ENCODE results near the gene SLC1A7. TPM values are rescaled to one million over a fixed set of nuclear protein-coding genes. Genes with fewer than 3 reads are reported as not detected.

SLC1A7 gene
- total RNA-seq, 1 experiment from 2014 or later: not detected

GRCh38 chr1:53047737-53048736, 94.4 kb downstream of the SLC1A7 start:
- TF ChIP-seq POLR2AphosphoS5 (IDR thresholded peaks at IDR 0.05; ENCODE audit: low read depth, low read length) (no peak), CEBPB (IDR thresholded peaks at IDR 0.05; ENCODE audit: low read depth) (no peak), POLR2A (IDR thresholded peaks at IDR 0.05; ENCODE audit: borderline replicate concordance, extremely low read depth, insufficient read depth, insufficient read length) (no peak), SIN3A (IDR thresholded peaks at IDR 0.05; ENCODE audit: low read depth) (no peak), SP1 (IDR thresholded peaks at IDR 0.05; ENCODE audit: low read depth) (no peak), TCF7L2 (IDR thresholded peaks at IDR 0.05; ENCODE audit: borderline replicate concordance, extremely low read depth, insufficient read depth, insufficient read length) (no peak), YY1 (IDR thresholded peaks at IDR 0.05; ENCODE audit: extremely low read depth, insufficient replicate concordance, low read depth, low read length) (no peak), ZNF274 (IDR thresholded peaks at IDR 0.05; ENCODE audit: low read depth, low read length) (no peak), ELF1 (IDR thresholded peaks at IDR 0.05; ENCODE audit: borderline replicate concordance, low read depth) (no peak)
- Histone ChIP-seq H3K36me3 (ENCODE audit: control insufficient read depth in 1 of 2, insufficient read depth in 2 of 2, low read length in 2 of 2) (no peaks in the 10 kb centered on the region), H3K27ac (ENCODE audit: low read depth, low read length) (peak overlapping the region; percentile 3; the same call in 1 of the 2 replicates), H2AFZ (ENCODE audit: low read depth, low read length, poor library complexity, severe bottlenecking) (no peak overlapping the region), H3K9me3 (ENCODE audit: control insufficient read depth in 1 of 2, insufficient read depth in 1 of 2, low read depth in 1 of 2, low read length in 2 of 2) (no peaks in the 10 kb centered on the region), H3K79me2 (ENCODE audit: insufficient read depth, low read length) (no peaks in the 10 kb centered on the region), H3K27me3 (ENCODE audit: insufficient read depth, low read length) (no peaks in the 10 kb centered on the region), H3K9me2 (ENCODE audit: insufficient read depth) (no peaks in the 10 kb centered on the region), H3K4me2 (ENCODE audit: low read length) (peak overlapping the region; percentile 25), H3K9ac (ENCODE audit: low read length) (no peak overlapping the region), H4K20me1 (ENCODE audit: insufficient read depth) (no peaks in the 10 kb centered on the region), H3K4me3 (replicated peaks in 1 of 2; ENCODE audit: low read depth in 1 of 2, low read length in 2 of 2) (no peak overlapping the region), H3K4me1 (ENCODE audit: control insufficient read depth in 1 of 2, insufficient read depth in 2 of 2, low read length in 2 of 2) (peaks cover 4 to 12% of the 10 kb centered on the region in 2 experiments; a peak in 1 of 4 replicates)
- intact Hi-C loops (cut with micrococcal nuclease): no loop called here
- ChIA-PET POLR2A (no interaction called here), RAD21 (ENCODE audit: low non-redundant PET in 1 of 2, low total read pairs in 2 of 2, uncharacterized antibody in 2 of 2, unreplicated experiment in 2 of 2) (no interaction called here), CTCF (no interaction called here)
- no peak for ATAC-seq
- no peak for DNase-seq (ENCODE audit: low read depth, low spot score)
- BruUV-seq (replicated peaks): no TSS peak

- no peak for TF ChIP-seq RAD21 (IDR thresholded peaks at IDR 0.05; ENCODE audit: low read depth)
- no peak for TF ChIP-seq SRF (IDR thresholded peaks at IDR 0.05; ENCODE audit: low read depth)
- no peak for TF ChIP-seq CEBPB (IDR thresholded peaks at IDR 0.05; ENCODE audit: low read depth)
- no peak for TF ChIP-seq REST (IDR thresholded peaks at IDR 0.05; ENCODE audit: low read depth)
- no peak for TF ChIP-seq SP1 (IDR thresholded peaks at IDR 0.05; ENCODE audit: low read depth)
- no peak for TF ChIP-seq POLR2A (IDR thresholded peaks at IDR 0.05; ENCODE audit: borderline replicate concordance, extremely low read depth, insufficient read depth, insufficient read length)
- no peak for TF ChIP-seq FOSL1 (IDR thresholded peaks at IDR 0.05; ENCODE audit: low read depth)
- no peak for TF ChIP-seq MAX (IDR thresholded peaks at IDR 0.05)
- CTCF ChIA-PET: no interaction called here
- POLR2A ChIA-PET: no interaction called here
- Histone ChIP-seq H3K9ac (ENCODE audit: low read length) (no peak overlapping the region), H3K4me3 (replicated peaks in 1 of 2; ENCODE audit: low read depth in 1 of 2, low read length in 2 of 2) (no peak overlapping the region), H3K27ac (ENCODE audit: low read depth, low read length) (no peak overlapping the region), H2AFZ (ENCODE audit: low read depth, low read length, poor library complexity, severe bottlenecking) (no peak overlapping the region), H3K9me2 (ENCODE audit: insufficient read depth) (no peaks in the 10 kb centered on the region), H3K36me3 (ENCODE audit: control insufficient read depth in 1 of 2, insufficient read depth in 2 of 2, low read length in 2 of 2) (no peaks in the 10 kb centered on the region), H3K27me3 (ENCODE audit: insufficient read depth, low read length) (no peaks in the 10 kb centered on the region), H3K4me2 (ENCODE audit: low read length) (no peak overlapping the region), H3K79me2 (ENCODE audit: insufficient read depth, low read length) (no peaks in the 10 kb centered on the region), H4K20me1 (ENCODE audit: insufficient read depth) (no peaks in the 10 kb centered on the region), H3K9me3 (ENCODE audit: control insufficient read depth in 1 of 2, insufficient read depth in 1 of 2, low read depth in 1 of 2, low read length in 2 of 2) (no peaks in the 10 kb centered on the region), H3K4me1 (ENCODE audit: control insufficient read depth in 1 of 2, insufficient read depth in 2 of 2, low read length in 2 of 2) (peaks cover 4 to 12% of the 10 kb centered on the region in 2 experiments; a peak in 1 of 4 replicates)
- RAD21 ChIA-PET (ENCODE audit: low non-redundant PET in 1 of 2, low total read pairs in 2 of 2, uncharacterized antibody in 2 of 2, unreplicated experiment in 2 of 2): no interaction called here
- ATAC-seq (no peak), DNase-seq (ENCODE audit: low read depth, low spot score) (no peak)
- BruUV-seq (replicated peaks): no TSS peak
- intact Hi-C loops (cut with micrococcal nuclease): no loop called here
These were observed 95.5 kb downstream of the SLC1A7 start for GRCh38 chr1:53046930-53047329.

All from HCT116 (cell line).